Amygdala (tissue), 56 donors: ENCODE measurements around the gene SLC9A5.

Source experiments
- DNase-seq, 56 donors: peaks; one replicate each; lab custom pipeline; 2025; lab: John Stamatoyannopoulos, UW

SLC9A5 gene

DNA sequence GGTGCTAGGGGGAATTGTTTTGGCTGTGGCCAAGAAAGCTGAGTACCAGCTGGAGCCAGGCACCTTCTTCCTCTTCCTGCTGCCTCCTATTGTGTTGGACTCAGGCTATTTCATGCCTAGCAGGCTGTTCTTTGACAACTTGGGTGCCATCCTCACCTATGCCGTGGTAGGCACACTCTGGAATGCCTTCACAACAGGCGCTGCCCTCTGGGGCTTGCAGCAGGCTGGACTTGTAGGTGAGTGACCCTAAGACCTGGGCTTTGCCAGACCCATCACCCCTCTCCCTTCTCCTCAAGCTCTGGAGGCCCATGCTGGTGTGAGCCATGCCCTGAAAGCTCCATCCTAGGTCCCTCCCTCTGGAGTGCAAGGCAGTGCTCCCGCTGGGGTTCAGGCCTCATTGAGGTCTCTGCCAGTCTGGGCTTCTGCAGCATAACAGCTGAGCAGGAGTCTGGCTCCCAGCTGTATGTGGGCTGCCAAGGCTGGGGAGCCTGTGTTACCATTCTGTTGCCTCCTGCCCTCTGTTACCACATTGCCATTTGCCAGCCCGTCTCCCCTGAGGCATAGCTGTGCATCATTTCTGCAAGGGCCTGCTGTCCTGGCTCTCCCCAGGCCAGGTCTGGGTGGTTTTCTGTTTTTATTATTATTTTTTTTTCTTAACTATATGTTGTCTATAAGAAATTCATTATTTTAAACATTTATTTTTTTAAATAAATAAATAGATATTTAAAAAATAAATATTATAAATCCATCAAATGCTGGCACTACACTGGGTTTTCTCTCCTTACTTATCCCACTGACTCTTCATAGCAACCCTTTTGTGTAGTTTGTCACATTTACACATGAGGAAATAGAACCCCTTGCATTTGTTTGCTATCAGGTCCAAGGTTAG, 4.1 kb downstream of the SLC9A5 start:
- peak in 13 of 56 donors; percentile 9 to 71 (median 35) for DNase-seq

DNA sequence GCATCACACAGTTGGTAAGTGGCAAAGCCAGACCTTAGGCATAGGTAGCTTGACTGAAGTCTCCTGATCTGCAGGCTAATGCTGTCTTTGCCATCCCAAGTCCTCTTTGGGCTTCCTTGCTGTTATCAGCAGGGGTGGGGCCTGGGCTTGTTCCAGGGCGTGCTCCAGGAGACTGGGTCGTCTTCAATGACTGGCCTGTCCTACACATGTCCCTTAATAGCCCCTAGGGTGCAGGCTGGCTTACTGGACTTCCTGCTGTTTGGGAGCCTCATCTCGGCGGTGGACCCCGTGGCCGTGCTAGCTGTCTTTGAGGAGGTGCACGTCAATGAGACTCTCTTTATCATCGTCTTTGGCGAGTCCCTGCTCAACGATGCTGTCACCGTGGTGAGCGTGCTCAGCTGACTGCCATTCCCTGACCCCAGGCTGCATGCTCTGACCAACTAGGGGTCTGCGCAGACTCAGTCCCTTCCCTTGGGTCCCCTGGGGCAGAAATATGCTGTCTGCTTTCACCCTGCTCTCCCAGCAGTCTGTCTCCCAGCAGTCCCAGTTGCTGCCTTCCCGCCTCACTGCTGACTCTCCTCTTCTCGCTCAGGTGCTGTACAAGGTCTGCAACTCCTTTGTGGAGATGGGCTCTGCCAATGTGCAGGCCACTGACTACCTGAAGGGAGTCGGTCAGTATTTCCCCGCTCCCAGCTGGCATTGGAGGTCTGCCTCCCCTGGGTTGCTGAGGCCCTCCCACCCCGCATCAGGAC, 6.2 kb downstream of the SLC9A5 start:
- DNase-seq: no peak

- no peak for DNase-seq
Observed at GRCh38 chr16:67255553-67256221, 6.9 kb downstream of the SLC9A5 start.

DNA sequence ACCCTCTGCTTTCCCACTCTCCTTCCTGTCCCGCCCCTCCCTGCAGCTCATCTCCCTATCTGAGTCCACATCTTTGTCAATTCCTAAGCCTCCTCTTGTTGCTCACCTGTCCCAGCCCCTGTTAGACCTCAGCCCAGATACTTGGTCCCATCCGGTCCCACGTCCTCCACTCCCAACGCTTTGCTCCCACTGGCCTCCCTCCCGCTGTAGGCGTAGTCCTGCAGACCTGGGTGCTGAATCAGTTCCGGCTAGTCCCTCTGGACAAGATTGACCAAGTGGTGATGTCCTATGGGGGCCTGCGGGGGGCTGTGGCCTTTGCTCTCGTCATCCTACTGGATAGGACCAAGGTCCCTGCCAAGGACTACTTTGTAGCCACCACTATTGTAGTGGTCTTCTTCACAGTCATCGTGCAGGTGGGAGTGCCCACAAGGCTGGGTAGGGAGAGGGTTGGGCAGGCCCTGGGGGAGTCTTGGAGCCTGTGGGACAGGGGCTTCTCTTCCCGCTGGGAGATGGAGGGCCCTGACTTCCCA, 8.0 kb downstream of the SLC9A5 start:
- no peak for DNase-seq

DNA sequence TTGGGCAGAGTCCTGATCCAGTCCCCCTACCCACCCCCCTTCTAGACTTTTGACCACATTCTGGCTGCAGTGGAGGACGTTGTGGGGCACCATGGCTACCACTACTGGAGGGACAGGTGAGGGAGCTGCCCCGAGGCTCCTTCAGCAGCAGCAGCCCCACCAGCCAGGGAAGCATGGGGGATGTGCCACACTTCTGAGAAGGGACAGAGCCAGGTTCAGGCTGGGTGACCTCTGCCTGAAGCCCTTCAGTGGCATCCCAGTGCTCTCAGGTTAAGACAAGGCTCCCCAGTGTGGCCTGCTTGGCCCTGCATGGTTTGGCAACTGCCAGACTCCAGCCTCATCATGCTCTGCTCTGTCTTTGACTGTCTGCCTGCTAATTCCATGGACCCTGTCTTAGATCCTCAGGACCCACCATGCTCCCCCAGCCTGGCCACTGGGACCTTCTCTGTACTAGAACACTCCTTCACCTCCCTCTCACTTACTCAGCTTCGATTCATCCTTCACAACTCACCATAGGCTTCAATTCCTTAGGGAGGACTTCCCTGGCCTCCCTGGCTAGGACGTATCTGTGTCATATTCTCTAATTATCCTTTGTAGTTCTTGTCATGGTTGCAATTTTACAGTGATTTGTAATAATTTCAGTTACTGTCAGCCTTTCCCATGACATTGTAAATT, 8.8 kb downstream of the SLC9A5 start:
- DNase-seq: no peak

DNA sequence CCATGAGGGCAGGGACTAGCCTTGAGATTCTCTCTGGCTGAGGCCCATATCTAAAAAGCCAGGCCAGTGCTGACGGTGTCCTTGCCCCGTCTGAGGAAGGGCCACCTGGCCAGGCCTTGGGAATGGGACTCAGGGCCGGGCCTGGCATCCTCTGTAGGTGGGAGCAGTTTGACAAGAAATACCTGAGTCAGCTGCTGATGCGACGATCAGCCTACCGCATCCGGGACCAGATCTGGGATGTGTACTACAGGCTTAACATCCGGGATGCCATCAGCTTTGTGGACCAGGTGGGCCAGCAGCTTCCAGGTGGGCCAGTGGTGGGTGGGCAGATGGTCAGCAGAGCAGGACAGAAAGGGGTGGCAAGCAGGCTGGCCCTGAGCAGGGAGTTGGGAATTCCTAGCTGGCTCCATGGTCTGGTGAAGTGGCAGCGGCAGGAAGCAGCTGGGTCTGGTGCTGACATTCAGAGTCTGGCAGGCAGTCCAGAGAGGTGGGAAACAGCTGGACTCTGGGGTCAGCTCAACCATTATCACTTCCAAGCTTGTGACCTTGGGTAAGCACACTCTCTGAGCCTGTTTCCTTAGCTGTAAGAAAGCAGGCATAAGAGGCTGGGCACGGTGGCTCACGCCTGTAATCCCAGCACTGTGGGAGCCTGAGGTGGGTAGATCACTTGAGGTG, 9.5 kb downstream of the SLC9A5 start:
- no peak for DNase-seq

DNA sequence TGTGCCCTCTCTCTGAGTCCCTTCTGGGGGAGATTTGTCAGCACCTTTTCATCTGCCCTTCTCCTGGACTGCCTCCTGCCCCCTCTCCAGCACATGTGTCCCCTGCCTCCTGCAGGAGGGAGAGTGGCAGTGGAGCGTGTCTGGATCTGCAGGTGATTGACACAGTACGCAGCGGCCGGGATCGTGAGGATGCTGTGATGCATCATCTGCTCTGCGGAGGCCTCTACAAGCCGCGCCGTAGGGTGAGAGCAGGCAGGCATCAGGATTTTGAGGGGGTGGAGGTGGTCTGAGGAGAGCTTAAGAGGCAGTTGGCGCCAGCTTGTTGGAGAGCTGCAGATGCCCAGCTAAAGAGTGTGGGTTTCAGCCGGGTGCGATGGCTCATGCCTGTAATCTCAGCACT, 10.9 kb downstream of the SLC9A5 start:
- DNase-seq: no peak

- DNase-seq: no peak
Observed at GRCh38 chr16:67260426-67261063, 11.8 kb downstream of the SLC9A5 start.

GRCh38 chr16:67263201-67263600, 14.4 kb downstream of the SLC9A5 start:
- DNase-seq: no peak

DNA sequence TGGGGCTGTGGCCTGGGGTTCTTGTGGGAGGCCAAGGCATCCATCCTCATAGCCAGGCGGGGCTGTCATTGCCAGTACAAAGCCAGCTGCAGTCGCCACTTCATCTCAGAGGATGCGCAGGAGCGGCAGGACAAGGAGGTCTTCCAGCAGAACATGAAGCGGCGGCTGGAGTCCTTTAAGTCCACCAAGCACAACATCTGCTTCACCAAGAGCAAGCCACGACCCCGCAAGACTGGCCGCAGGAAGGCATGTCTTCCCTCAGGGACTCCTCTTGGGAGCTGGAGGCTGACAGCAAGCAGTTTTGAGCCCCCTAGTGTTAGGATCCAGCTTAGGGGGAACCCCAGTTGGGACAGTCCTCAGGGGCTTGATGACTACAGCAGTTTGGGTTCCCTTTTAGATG, 15.5 kb downstream of the SLC9A5 start:
- no peak for DNase-seq

DNA sequence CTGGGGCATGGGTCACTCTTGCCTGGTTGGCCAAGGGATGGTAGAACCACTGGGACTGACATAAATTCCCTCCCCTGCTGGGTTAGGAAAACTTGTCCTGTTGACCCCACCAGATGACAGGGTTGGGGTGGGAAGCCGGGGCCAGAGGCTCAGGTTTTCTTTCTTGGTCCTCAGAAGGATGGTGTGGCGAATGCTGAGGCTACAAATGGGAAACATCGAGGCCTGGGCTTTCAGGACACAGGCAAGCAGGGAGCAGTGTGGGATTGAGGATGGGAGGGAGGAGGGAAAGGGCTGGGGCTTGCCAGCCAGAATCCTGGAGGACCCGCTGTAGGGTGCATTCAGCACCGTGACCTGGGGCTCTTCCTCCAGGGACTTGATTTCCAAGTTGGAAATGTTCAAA, 16.1 kb downstream of the SLC9A5 start:
- DNase-seq: no peak

- DNase-seq: no peak
Observed at GRCh38 chr16:67265834-67266233, 17.1 kb downstream of the SLC9A5 start.

DNA sequence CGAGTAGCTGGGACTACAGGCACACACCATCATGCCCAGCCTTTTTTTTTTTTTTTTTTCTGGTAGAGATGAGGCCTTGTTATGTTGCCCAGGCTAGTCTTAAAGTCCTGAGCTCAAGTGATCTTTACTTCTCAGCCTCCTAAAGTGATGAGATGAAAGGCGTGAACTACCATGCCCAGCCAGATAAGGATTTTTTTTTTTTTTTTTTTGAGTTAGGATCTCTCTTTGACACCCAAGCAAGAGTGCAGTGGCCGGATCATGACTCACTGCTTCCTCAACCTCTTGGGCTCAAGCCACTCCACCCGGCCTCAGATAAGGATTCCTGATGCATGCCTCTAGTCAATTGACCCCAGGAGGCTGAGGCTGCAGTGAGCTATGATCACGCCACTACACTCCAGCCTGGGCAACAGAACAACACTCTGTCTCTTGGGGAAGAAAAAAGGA, 19.4 kb downstream of the SLC9A5 start:
- no peak for DNase-seq

DNA sequence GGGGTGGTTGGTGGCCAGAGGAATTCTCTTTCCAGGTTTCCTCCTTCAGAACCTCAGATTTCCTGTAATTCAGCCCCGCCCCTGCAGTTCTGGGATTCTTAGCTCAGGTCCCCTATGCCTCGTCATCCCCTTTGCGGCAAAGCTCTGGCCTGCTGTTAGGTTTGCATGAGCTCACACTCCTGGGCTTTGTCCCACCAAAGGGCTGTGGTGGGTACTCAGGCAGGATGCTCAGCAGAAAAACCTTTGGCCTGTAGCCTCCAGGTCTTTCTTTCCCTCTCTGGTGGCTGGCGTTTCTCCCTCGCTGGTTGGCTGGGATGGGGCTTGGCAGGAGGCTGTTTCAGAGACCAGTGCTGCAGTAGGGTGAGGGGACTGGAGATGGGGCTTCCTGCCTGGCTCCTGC, 21.0 kb downstream of the SLC9A5 start:
- DNase-seq: no peak

DNA sequence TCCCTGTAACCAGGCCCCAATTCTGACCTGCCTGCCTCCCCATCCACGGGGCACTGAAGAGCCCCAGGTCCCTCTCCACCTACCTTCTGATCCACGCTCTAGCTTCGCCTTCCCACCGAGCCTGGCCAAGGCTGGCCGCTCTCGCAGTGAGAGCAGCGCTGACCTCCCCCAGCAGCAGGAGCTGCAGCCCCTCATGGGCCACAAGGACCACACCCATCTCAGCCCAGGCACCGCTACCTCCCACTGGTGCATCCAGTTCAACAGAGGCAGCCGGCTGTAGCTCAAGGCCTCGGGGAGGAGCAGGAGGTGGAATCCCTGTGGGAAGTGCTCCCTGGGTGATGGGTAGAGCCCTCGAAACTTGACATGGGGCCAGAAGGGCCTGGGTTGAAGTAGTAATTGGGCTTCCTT, 22.2 kb downstream of the SLC9A5 start:
- DNase-seq: no peak

DNA sequence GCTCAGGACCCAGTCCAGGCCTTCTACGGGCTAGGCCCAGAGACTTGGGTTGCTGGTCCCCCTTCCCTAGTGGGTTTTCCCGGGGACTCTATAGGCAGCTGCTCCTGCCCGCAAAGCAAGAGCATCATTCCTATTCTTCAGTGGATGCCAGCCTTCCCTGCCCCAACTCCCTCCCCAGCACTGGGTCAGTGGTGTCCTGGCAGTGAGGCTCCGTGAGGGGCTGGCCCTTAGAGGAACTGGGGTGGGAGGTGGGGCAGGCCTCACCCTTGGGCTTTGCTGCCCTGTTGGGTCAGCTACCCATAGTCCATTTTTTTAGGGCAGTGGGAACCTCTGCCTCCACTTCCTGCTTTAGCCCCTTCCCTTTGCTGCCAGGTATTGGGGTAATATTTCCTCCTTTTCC, 22.7 kb downstream of the SLC9A5 start:
- DNase-seq: no peak

DNA sequence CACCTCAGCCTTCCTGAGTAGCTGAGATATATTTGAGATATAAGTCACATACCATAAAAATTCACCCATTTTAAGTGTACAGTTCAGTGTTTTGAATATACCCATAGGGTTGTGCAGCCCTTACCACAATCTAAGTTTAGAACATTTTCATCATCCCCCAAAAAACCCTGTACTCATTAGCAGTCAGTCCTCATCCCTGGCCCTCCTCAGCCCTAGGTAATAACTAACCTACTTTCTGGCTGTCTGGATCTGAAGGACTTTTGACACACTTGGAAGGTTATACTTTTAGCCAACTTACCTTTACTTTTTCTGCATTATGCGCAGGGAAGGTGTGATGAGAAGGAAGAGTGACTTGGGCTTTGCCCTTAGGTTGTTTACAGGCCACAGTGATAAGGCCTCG, 26.5 kb downstream of the SLC9A5 start:
- DNase-seq: no peak

GRCh38 chr16:67277294-67277998, 28.7 kb downstream of the SLC9A5 start:
- no peak for DNase-seq
